Neural progenitor cell (in vitro differentiated cells): ENCODE results near the gene RAB37. TPM values are rescaled to one million over a fixed set of nuclear protein-coding genes. Genes with fewer than 3 reads are reported as not detected.

Source experiments
- DNase-seq: peaks from one replicate; pipeline ENCODE4 v3.0.0-alpha.2; 2016; ENCODE audit warnings: low spot score
- H2AFZ ChIP-seq: fragments of 200-600 bp; sonication (generic); replicated peaks from 2 replicates; pipeline ENCODE4 v1.6.1; 2016; ENCODE audit warnings: antibody characterized with exemption
- H3F3A ChIP-seq: fragments of 200-600 bp; sonication (generic); 2 replicates; pipeline ENCODE4 v1.6.1; 2016; ENCODE audit warnings: antibody characterized with exemption, low read depth
- H3K27ac ChIP-seq: fragments of 200-600 bp; sonication (generic); 2 replicates; pipeline ENCODE4 v1.5.1; 2016; ENCODE audit warnings: mild to moderate bottlenecking
- H3K27me3 ChIP-seq: fragments of 200-600 bp; sonication (generic); 2 replicates; pipeline ENCODE4 v1.6.1; 2016; ENCODE audit warnings: mild to moderate bottlenecking, moderate library complexity
- H3K36me3 ChIP-seq: fragments of 200-600 bp; sonication (generic); 2 replicates; pipeline ENCODE4 v1.5.1; 2016
- H3K4me1 ChIP-seq: fragments of 200-600 bp; sonication (generic); 2 replicates; pipeline ENCODE4 v1.6.1; 2016; ENCODE audit warnings: mixed run types
- H3K4me2 ChIP-seq: fragments of 200-600 bp; sonication (generic); 2 replicates; pipeline ENCODE4 v1.6.1; 2016
- H3K4me3 ChIP-seq: fragments of 200-600 bp; sonication (generic); 2 replicates; pipeline ENCODE4 v1.5.1; 2016
- H3K79me2 ChIP-seq: fragments of 200-600 bp; sonication (generic); 2 replicates; pipeline ENCODE4 v1.6.1; 2016; ENCODE audit warnings: low read depth
- H3K9ac ChIP-seq: fragments of 200-600 bp; sonication (generic); 2 replicates; pipeline ENCODE4 v1.6.1; 2016
- H3K9me3 ChIP-seq: fragments of 200-600 bp; sonication (generic); 2 replicates; pipeline ENCODE4 v1.5.1; 2016; ENCODE audit warnings: low read depth
- H4K20me1 ChIP-seq: fragments of 200-600 bp; sonication (generic); 2 replicates; pipeline ENCODE4 v1.6.1; 2016; ENCODE audit warnings: low read depth
- H3K27ac Mint-ChIP-seq: 3 replicates; pipeline ENCODE4 v1.8.0; 2021; ENCODE audit warnings: mixed read lengths
- H3K27me3 Mint-ChIP-seq: 2 replicates; pipeline ENCODE4 v1.8.0; 2022; ENCODE audit warnings: low read depth, mild to moderate bottlenecking, inconsistent platforms, moderate library complexity, mixed read lengths; ENCODE audit not compliant: insufficient read depth
- H3K36me3 Mint-ChIP-seq: 3 replicates; pipeline ENCODE4 v1.8.0; 2021; ENCODE audit warnings: mixed read lengths
- H3K4me1 Mint-ChIP-seq: 3 replicates; pipeline ENCODE4 v1.8.0; 2021; ENCODE audit warnings: mixed read lengths
- H3K4me3 Mint-ChIP-seq: 3 replicates; pipeline ENCODE4 v1.8.0; 2021; ENCODE audit warnings: mild to moderate bottlenecking, moderate library complexity, mixed read lengths
- H3K9me3 Mint-ChIP-seq: 3 replicates; pipeline ENCODE4 v1.8.0; 2020; ENCODE audit warnings: mixed read lengths
- CTCF ChIP-seq: fragments of 200-600 bp; sonication (generic); IDR thresholded peaks from 2 replicates; pipeline ENCODE4 v1.5.1; 2017; ENCODE audit warnings: antibody characterized with exemption, mild to moderate bottlenecking
- EZH2 ChIP-seq: fragments of 200-600 bp; sonication (generic); IDR thresholded peaks from 2 replicates; pipeline ENCODE4 v1.6.1; 2017; ENCODE audit warnings: antibody characterized with exemption, mild to moderate bottlenecking, moderate library complexity
- EZH2phosphoT487 ChIP-seq: fragments of 200-600 bp; sonication (generic); IDR thresholded peaks from 2 replicates; pipeline ENCODE4 v1.6.1; 2017; ENCODE audit warnings: antibody characterized with exemption
- total RNA-seq: library from RNA; depleted of rRNA; stranded (reverse); fragments of >200 nt; gene quantifications from 2 replicates; pipeline ENCODE4 v1.2.3, GENCODE V29; 2015; ENCODE audit warnings: low replicate concordance

The RAB37 gene
- total RNA-seq, 1 donor from 2014 or later: 1.5 TPM

- Histone ChIP-seq H3F3A (peaks cover 32% of the 10 kb centered on the region), H2AFZ (no peak overlapping the region), H3K9ac (no peak overlapping the region), H3K79me2 (no peaks in the 10 kb centered on the region), H3K4me1 (peaks cover 18% of the 10 kb centered on the region), H4K20me1 (no peaks in the 10 kb centered on the region), H3K36me3 (no peaks in the 10 kb centered on the region), H3K4me2 (no peak overlapping the region), H3K9me3 (no peaks in the 10 kb centered on the region), H3K4me3 (no peak overlapping the region), H3K27me3 (peaks cover 31% of the 10 kb centered on the region), H3K27ac (no peak overlapping the region)
- peaks cover 2% of the 10 kb centered on the region for H3K9me3 Mint-ChIP-seq
- DNase-seq: no peak
- no peak overlapping the region for H3K4me3 Mint-ChIP-seq
- no peak for TF ChIP-seq EZH2phosphoT487
- TF ChIP-seq CTCF: no peak
- TF ChIP-seq EZH2: no peak
- peaks cover 38% of the 10 kb centered on the region for H3K27me3 Mint-ChIP-seq
- peaks cover 12% of the 10 kb centered on the region for H3K4me1 Mint-ChIP-seq
- H3K27ac Mint-ChIP-seq: no peak overlapping the region
- no peaks in the 10 kb centered on the region for H3K36me3 Mint-ChIP-seq
Measured at GRCh38 chr17:74740641-74741387, 3.8 kb downstream of the RAB37 start.

GRCh38 chr17:74742153-74742515 lies 5.1 kb downstream of the RAB37 start:
- no peak for DNase-seq
- H4K20me1 ChIP-seq: no peaks in the 10 kb centered on the region
- H3K4me2 ChIP-seq: no peak overlapping the region
- H3K4me3 ChIP-seq: no peak overlapping the region
- no peaks in the 10 kb centered on the region for H3K79me2 ChIP-seq
- no peak overlapping the region for H3K4me3 Mint-ChIP-seq
- H3K4me1 ChIP-seq: peaks cover 32% of the 10 kb centered on the region
- H3K27ac Mint-ChIP-seq: no peak overlapping the region
- no peaks in the 10 kb centered on the region for H3K36me3 Mint-ChIP-seq
- peaks cover 32% of the 10 kb centered on the region for H3K27me3 Mint-ChIP-seq
- peaks cover 18% of the 10 kb centered on the region for H3K27me3 ChIP-seq
- peaks cover 33% of the 10 kb centered on the region for H3F3A ChIP-seq
- H3K36me3 ChIP-seq: no peaks in the 10 kb centered on the region
- H3K9ac ChIP-seq: peak overlapping the region; percentile 4
- H3K9me3 Mint-ChIP-seq: peaks cover 2% of the 10 kb centered on the region
- no peak overlapping the region for H3K27ac ChIP-seq
- TF ChIP-seq EZH2 (no peak), EZH2phosphoT487 (no peak), CTCF (no peak)
- H3K9me3 ChIP-seq: no peaks in the 10 kb centered on the region
- peaks cover 19% of the 10 kb centered on the region for H3K4me1 Mint-ChIP-seq
- H2AFZ ChIP-seq: no peak overlapping the region

- Histone ChIP-seq H3K9me3 (no peaks in the 10 kb centered on the region), H3K4me1 (peaks cover 35% of the 10 kb centered on the region), H3K36me3 (no peaks in the 10 kb centered on the region), H3K27me3 (peaks cover 8% of the 10 kb centered on the region), H3F3A (peaks cover 34% of the 10 kb centered on the region), H3K4me2 (no peak overlapping the region), H3K79me2 (no peaks in the 10 kb centered on the region), H2AFZ (no peak overlapping the region), H3K4me3 (no peak overlapping the region), H4K20me1 (no peaks in the 10 kb centered on the region), H3K27ac (no peak overlapping the region), H3K9ac (no peak overlapping the region)
- Mint-ChIP-seq H3K4me1 (peaks cover 27% of the 10 kb centered on the region), H3K27me3 (peaks cover 25% of the 10 kb centered on the region), H3K36me3 (no peaks in the 10 kb centered on the region), H3K9me3 (peaks cover 2% of the 10 kb centered on the region), H3K4me3 (no peak overlapping the region), H3K27ac (no peak overlapping the region)
- no peak for TF ChIP-seq EZH2
- no peak for TF ChIP-seq EZH2phosphoT487
- no peak for TF ChIP-seq CTCF
- no peak for DNase-seq
Measured at GRCh38 chr17:74742978-74743545, 6.0 kb downstream of the RAB37 start.
